HG03439 (cell line): ENCODE data around the gene LRRC1.
"Not testable (repeated sequence)": the region's sequence is repeated elsewhere in the genome, so short reads cannot be mapped to it uniquely, and the experiment has no call there.

Experiments
- ATAC-seq: cut with Tn5 transposase; IDR thresholded peaks from one replicate; pipeline ENCODE4 v1.9.1; 2021; ENCODE audit warnings: mild to moderate bottlenecking, moderate library complexity; ENCODE audit not compliant: unreplicated experiment

LRRC1 gene

GRCh38 chr6:53794720-53795339, at the start of gene LRRC1:
Gene LRRC1, plus strand, starts transcription at chr6:53795005. Its CDS starts 252 bp downstream, at chr6:53795257.
- ATAC-seq = peak; percentile 82

- ATAC-seq = no peak
These were observed 48.2 kb upstream of the LRRC1 start for GRCh38 chr6:53746442-53747103.

- ATAC-seq = no peak
These were observed 44.7 kb upstream of the LRRC1 start for GRCh38 chr6:53750052-53750650.

- no peak for ATAC-seq
These were observed 43.4 kb upstream of the LRRC1 start for GRCh38 chr6:53751417-53751816.

GRCh38 chr6:53752440-53752839, 42.4 kb upstream of the LRRC1 start:
- no peak for ATAC-seq

- no peak for ATAC-seq
These were observed 41.9 kb upstream of the LRRC1 start for GRCh38 chr6:53752856-53753255.

GRCh38 chr6:53754330-53754729, 40.5 kb upstream of the LRRC1 start:
- no peak for ATAC-seq

GRCh38 chr6:53756396-53756795, 38.4 kb upstream of the LRRC1 start:
- no peak for ATAC-seq

- ATAC-seq = no peak
These were observed 36.3 kb upstream of the LRRC1 start for GRCh38 chr6:53758496-53758895.

GRCh38 chr6:53761036-53761435, 33.8 kb upstream of the LRRC1 start:
- ATAC-seq = no peak

GRCh38 chr6:53765270-53765669, 29.5 kb upstream of the LRRC1 start:
- ATAC-seq = no peak

GRCh38 chr6:53766930-53767329, 27.9 kb upstream of the LRRC1 start:
- ATAC-seq = no peak

GRCh38 chr6:53767941-53768340, 26.9 kb upstream of the LRRC1 start:
- no peak for ATAC-seq

- no peak for ATAC-seq
These were observed 26.2 kb upstream of the LRRC1 start for GRCh38 chr6:53768636-53769035.

- ATAC-seq = no peak
These were observed 24.0 kb upstream of the LRRC1 start for GRCh38 chr6:53770780-53771249.

GRCh38 chr6:53771785-53772624, 22.8 kb upstream of the LRRC1 start:
- no peak for ATAC-seq

GRCh38 chr6:53773044-53773696, 21.6 kb upstream of the LRRC1 start:
- no peak for ATAC-seq

- not testable (repeated sequence) for ATAC-seq
These were observed 18.7 kb upstream of the LRRC1 start for GRCh38 chr6:53776152-53776551.

- not testable (repeated sequence) for ATAC-seq
These were observed 9.8 kb upstream of the LRRC1 start for GRCh38 chr6:53784991-53785390.

GRCh38 chr6:53786832-53787231, 8.0 kb upstream of the LRRC1 start:
- no peak for ATAC-seq

GRCh38 chr6:53790886-53791285, 3.9 kb upstream of the LRRC1 start:
- ATAC-seq = no peak
